ENCODE measurements around the gene LMAN1.

GRCh38 chr18:59332986-59333385, 26.1 kb downstream of the LMAN1 start:
- TF ChIP-seq FOS (IDR thresholded peaks at IDR 0.05; ENCODE audit: low read depth, low read length): no peak
- no peak for TF ChIP-seq POLR2A (IDR thresholded peaks at IDR 0.05; ENCODE audit: low read depth, low read length)
- TF ChIP-seq CTCF (conservative IDR thresholded peaks at IDR 0.05; ENCODE audit: low read depth, low read length): no peak
- no peak for TF ChIP-seq USF2 (IDR thresholded peaks at IDR 0.05; ENCODE audit: low read depth, low read length)
- TF ChIP-seq RFX5 (IDR thresholded peaks at IDR 0.05; ENCODE audit: low read depth, low read length): no peak
- TF ChIP-seq CEBPB (IDR thresholded peaks at IDR 0.05; ENCODE audit: low read depth, low read length): no peak
- no peak for TF ChIP-seq SMC3 (IDR thresholded peaks at IDR 0.05; ENCODE audit: low read depth, low read length)
- no peak for TF ChIP-seq RCOR1 (IDR thresholded peaks at IDR 0.05; ENCODE audit: insufficient replicate concordance, low read length)
- no peak for TF ChIP-seq RAD21 (IDR thresholded peaks at IDR 0.05; ENCODE audit: low read length)
- no peak for TF ChIP-seq MAZ (IDR thresholded peaks at IDR 0.05; ENCODE audit: borderline replicate concordance, low read depth, low read length)
- TF ChIP-seq MXI1 (IDR thresholded peaks at IDR 0.05; ENCODE audit: borderline replicate concordance, low read depth, low read length): no peak
- no peak for TF ChIP-seq BHLHE40 (IDR thresholded peaks at IDR 0.05; ENCODE audit: low read depth, low read length)
- TF ChIP-seq MAFK (IDR thresholded peaks at IDR 0.05; ENCODE audit: low read depth, low read length): no peak
- TF ChIP-seq NFE2L2 (IDR thresholded peaks at IDR 0.05; ENCODE audit: low read depth, low read length): no peak
